K562 (cell line): ENCODE measurements around the gene GGA2. TPM values are rescaled to one million over a fixed set of nuclear protein-coding genes. Genes with fewer than 3 reads are reported as not detected.
A peak's percentile ranks its signal among the peaks of the same experiment; 100 is the strongest.

Source experiments
- BHLHE40 ChIP-seq: IDR thresholded peaks from 2 replicates; pipeline ENCODE4 v1.6.1; 2011; ENCODE audit warnings: low read length, improper control_type of control experiment
- GTF2E2 ChIP-seq: fragments of 200-800 bp; sonication (Bioruptor generic); IDR thresholded peaks from 2 replicates; pipeline ENCODE4 v1.6.1; 2016; ENCODE audit warnings: missing genetic modification characterization, missing compliant biosample characterization
- HIVEP1 ChIP-seq: fragments of 250-450 bp; sonication (Bioruptor Pico); IDR thresholded peaks from 2 replicates; pipeline ENCODE4 v1.4.0; 2020; ENCODE audit warnings: mild to moderate bottlenecking
- NELFE ChIP-seq: IDR thresholded peaks from 2 replicates; pipeline ENCODE4 v1.6.1; 2011; ENCODE audit warnings: mild to moderate bottlenecking; ENCODE audit not compliant: insufficient read depth, insufficient read length
- NFRKB ChIP-seq: fragments of 450-650 bp; IDR thresholded peaks from 2 replicates; pipeline ENCODE4 v1.6.1; 2016; ENCODE audit warnings: low read depth
- NR0B1 ChIP-seq: fragments of 450-650 bp; IDR thresholded peaks from one replicate; pipeline ENCODE4 v1.6.1; 2018; ENCODE audit warnings: mild to moderate bottlenecking, moderate library complexity; ENCODE audit not compliant: partially characterized antibody
- PRDM10 ChIP-seq: fragments of 450-650 bp; IDR thresholded peaks from 2 replicates; pipeline ENCODE4 v1.6.1; 2018; ENCODE audit not compliant: partially characterized antibody
- PTRF ChIP-seq: fragments of 450-650 bp; IDR thresholded peaks from 2 replicates; pipeline ENCODE4 v1.6.1; 2016; ENCODE audit warnings: mild to moderate bottlenecking, missing genetic modification characterization, missing compliant biosample characterization
- TAF7 ChIP-seq: fragments of 450-650 bp; IDR thresholded peaks from 2 replicates; pipeline ENCODE4 v1.6.1; 2016; ENCODE audit warnings: missing genetic modification characterization, missing compliant biosample characterization
- TOE1 ChIP-seq, 2 experiments: fragments of 450-650 bp in 1 of 2; sonication (generic) in 1 of 2; formaldehyde crosslinking in 1 of 2; IDR thresholded peaks; 2 replicates each; pipeline versions ENCODE4 v1.7.1 to v1.8.0; 2016 to 2022; ENCODE audit warnings: borderline replicate concordance in 2 of 2, mild to moderate bottlenecking in 2 of 2, antibody characterized with exemption in 1 of 2, inconsistent platforms in 1 of 2, low read depth in 1 of 2, missing genetic modification reagents in 1 of 2, moderate library complexity in 1 of 2
- ZNF398 ChIP-seq: fragments of 250-450 bp; sonication (Bioruptor Pico); IDR thresholded peaks from 2 replicates; pipeline ENCODE4 v1.8.0; 2021; ENCODE audit warnings: moderate library complexity, mild to moderate bottlenecking, inconsistent platforms
- ZNF589 ChIP-seq: fragments of 200-800 bp; sonication (Bioruptor generic); IDR thresholded peaks from 2 replicates; pipeline ENCODE4 v1.6.1; 2016; ENCODE audit warnings: low read depth, missing genetic modification characterization, missing compliant biosample characterization
- ZNF609 ChIP-seq: sonication (generic); formaldehyde crosslinking; IDR thresholded peaks from 2 replicates; pipeline ENCODE4 v1.8.1; 2023; ENCODE audit warnings: missing genetic modification reagents, mild to moderate bottlenecking, borderline replicate concordance
- polyA plus RNA-seq, 8 experiments: library from polyadenylated mRNA; depleted of rRNA in 4 of 8; stranded (reverse) in 5 of 8; unstranded in 3 of 8; fragments of >200 nt; fragmentation: Nextera tagmentation in 2 of 8; fragmentation: Illumina TruSeq in 1 of 8; extraction: Ambion mirVana in 2 of 8; extraction: Trizol in 1 of 8; gene quantifications; 2 replicates each; pipeline versions ENCODE4 v1.2.1 to v1.2.3, GENCODE V29; 2011 to 2014; ENCODE audit warnings: inconsistent platforms in 1 of 8, missing spikeins in 1 of 8
- total RNA-seq, 7 experiments: library from RNA; depleted of rRNA in 6 of 7; stranded (reverse); fragments of >200 nt in 6 of 7; fragmentation: Illumina TruSeq in 2 of 7; extraction: Trizol in 2 of 7; gene quantifications; 2 replicates each; pipeline versions ENCODE4 v1.2.1 to v1.2.3, GENCODE V29; 2011 to 2021; ENCODE audit warnings: low replicate concordance in 1 of 7

Gene GGA2
- total and polyA plus RNA-seq, 9 of the 15 experiments (the other 6 are each of a cell fraction or from before 2014, with no cell fraction given) = 11.9 to 133 (median 66.3) TPM

- TF ChIP-seq ZNF398 (CRISPR knock-in tag) = no peak
- no peak for TF ChIP-seq NR0B1
- TF ChIP-seq ZNF589 (CRISPR knock-in tag) = no peak
- no peak for TF ChIP-seq NELFE
- TF ChIP-seq ZNF609 (CRISPR knock-in tag) = no peak; the same call in 1 of the 2 replicates
- peak; percentile 90 for TF ChIP-seq TOE1 (IDR thresholded peaks at IDR 0.05; ENCODE audit: borderline replicate concordance)
- TF ChIP-seq TOE1 (CRISPR knock-in tag; IDR thresholded peaks at IDR 0.05; ENCODE audit: borderline replicate concordance, low read depth) = no peak
- no peak for TF ChIP-seq HIVEP1 (CRISPR knock-in tag)
- TF ChIP-seq BHLHE40 = peak; percentile 55
- 0 out of 2 replicates have a peak, but pooled peaks have one; percentile 38 for TF ChIP-seq NFRKB
- TF ChIP-seq PRDM10 = peak; percentile 40
- peak; percentile 74; the same call in 1 of the 2 replicates for TF ChIP-seq GTF2E2 (tag)
- no peak for TF ChIP-seq PTRF (tag)
- TF ChIP-seq TAF7 (tag) = peak; percentile 18; the same call in 1 of the 2 replicates
Observed at GRCh38 chr16:23556881-23557778, 46.8 kb upstream of the GGA2 start, which contains the start of the genes EARS2 and UBFD1 (continued).
